IMR-90 (cell line): ENCODE measurements around the gene FCHO1. TPM values are rescaled to one million over a fixed set of nuclear protein-coding genes. Genes with fewer than 3 reads are reported as not detected.

Experiments used
- ATAC-seq: fragments of 200-7000 bp; cut with Tn5 transposase; 2 replicates; pipeline ENCODE4 v1.9.1; 2020; ENCODE audit warnings: low read depth, mild to moderate bottlenecking, moderate library complexity
- BruUV-seq: library from RNA; stranded (reverse); fragments of 400-500 nt; replicated peaks from 2 replicates; lab custom pipeline; 2021; lab: Mats Ljungman, UMichigan
- CTCF ChIA-PET: fragments of 300-600 bp; formaldehyde crosslinking; extraction: SDS; loops from one replicate; lab custom pipeline; 2021; ENCODE audit warnings: antibody characterized with exemption; lab: Yijun Ruan, JAX
- POLR2A ChIA-PET: fragments of 300-600 bp; sonication (Branson Sonifier 250); formaldehyde crosslinking; loops from one replicate; lab custom pipeline; 2022; ENCODE audit warnings: antibody characterized with exemption; ENCODE audit not compliant: unreplicated experiment; lab: Charles Lee
- DNase-seq: peaks from one replicate; pipeline ENCODE4 v3.0.0; 2013
- H2AFZ ChIP-seq: replicated peaks from 2 replicates; pipeline ENCODE3; 2013; ENCODE audit warnings: low read length, mild to moderate bottlenecking; ENCODE audit not compliant: poor library complexity
- H2AK5ac ChIP-seq: 2 replicates; pipeline ENCODE4 v1.6.1; 2013; ENCODE audit warnings: low read depth, low read length, inconsistent platforms
- H2AK9ac ChIP-seq: replicated peaks from 2 replicates; pipeline ENCODE3; 2013; ENCODE audit warnings: mild to moderate bottlenecking, low read depth, low read length, moderate library complexity; ENCODE audit not compliant: poor library complexity
- H2BK120ac ChIP-seq: 2 replicates; pipeline ENCODE4 v1.6.1; 2013; ENCODE audit warnings: low read depth, low read length, inconsistent platforms
- H2BK15ac ChIP-seq: 3 replicates; pipeline ENCODE4 v1.6.1; 2013; ENCODE audit warnings: low read depth, low read length, inconsistent platforms
- H2BK20ac ChIP-seq: 2 replicates; pipeline ENCODE4 v1.6.1; 2013; ENCODE audit warnings: low read depth, mild to moderate bottlenecking, inconsistent platforms, low read length, moderate library complexity
- H2BK5ac ChIP-seq: 2 replicates; pipeline ENCODE4 v1.6.1; 2013; ENCODE audit warnings: mild to moderate bottlenecking, low read depth, low read length, inconsistent platforms; ENCODE audit not compliant: poor library complexity, severe bottlenecking
- H3K14ac ChIP-seq: replicated peaks from 2 replicates; pipeline ENCODE4 v1.6.1; 2013; ENCODE audit warnings: low read depth, low read length, inconsistent platforms
- H3K18ac ChIP-seq: 2 replicates; pipeline ENCODE4 v1.6.1; 2013; ENCODE audit warnings: low read depth, low read length, control low read depth
- H3K23ac ChIP-seq: 2 replicates; pipeline ENCODE4 v1.6.1; 2013; ENCODE audit warnings: low read depth, low read length, inconsistent platforms
- H3K27ac ChIP-seq: 2 replicates; pipeline ENCODE4 v1.5.1; 2013; ENCODE audit warnings: mild to moderate bottlenecking, control low read depth, low read length; ENCODE audit not compliant: insufficient read depth
- H3K27me3 ChIP-seq: 2 replicates; pipeline ENCODE4 v1.6.1; 2013; ENCODE audit warnings: low read length; ENCODE audit not compliant: control insufficient read depth, insufficient read depth
- H3K36me3 ChIP-seq: 2 replicates; pipeline ENCODE4 v1.6.1; 2013; ENCODE audit warnings: low read length, mixed read lengths; ENCODE audit not compliant: control insufficient read depth, insufficient read depth
- H3K4ac ChIP-seq: 2 replicates; pipeline ENCODE4 v1.6.1; 2013; ENCODE audit warnings: low read depth, low read length, inconsistent platforms
- H3K4me1 ChIP-seq: 2 replicates; pipeline ENCODE4 v1.6.1; 2013; ENCODE audit warnings: low read length, mixed read lengths; ENCODE audit not compliant: control insufficient read depth, insufficient read depth
- H3K4me2 ChIP-seq: 2 replicates; pipeline ENCODE4 v1.6.1; 2013; ENCODE audit warnings: low read depth, mild to moderate bottlenecking, control low read depth, low read length, moderate library complexity
- H3K4me3 ChIP-seq: 2 replicates; pipeline ENCODE4 v1.5.1; 2013; ENCODE audit warnings: low read depth, mild to moderate bottlenecking, control low read depth, low read length, moderate library complexity; ENCODE audit not compliant: insufficient read depth
- H3K56ac ChIP-seq: 2 replicates; pipeline ENCODE4 v1.6.1; 2013; ENCODE audit warnings: low read length, inconsistent platforms; ENCODE audit not compliant: insufficient read depth; ENCODE audit errors: extremely low read depth
- H3K79me1 ChIP-seq, 2 experiments: 2 replicates each; pipeline ENCODE4 v1.6.1; 2013; ENCODE audit warnings: low read length in 2 of 2, inconsistent platforms in 1 of 2, low read depth in 1 of 2
- H3K9ac ChIP-seq: 2 replicates; pipeline ENCODE4 v1.6.1; 2013; ENCODE audit warnings: low read depth, low read length, control low read depth
- H3K9me1 ChIP-seq: 2 replicates; pipeline ENCODE4 v1.6.1; 2013; ENCODE audit warnings: low read length, inconsistent platforms; ENCODE audit not compliant: insufficient read depth
- H3K9me3 ChIP-seq: 2 replicates; pipeline ENCODE4 v1.6.1; 2013; ENCODE audit warnings: low read length; ENCODE audit not compliant: control insufficient read depth, insufficient read depth
- H4K20me1 ChIP-seq: 2 replicates; pipeline ENCODE4 v1.6.1; 2013; ENCODE audit warnings: low read length, inconsistent platforms; ENCODE audit not compliant: insufficient read depth
- H4K5ac ChIP-seq: 2 replicates; pipeline ENCODE4 v1.6.1; 2013; ENCODE audit warnings: mild to moderate bottlenecking, low read depth, low read length, control low read depth
- H4K8ac ChIP-seq, 2 experiments: 2 replicates each; pipeline ENCODE4 v1.6.1; 2013; ENCODE audit warnings: low read depth in 2 of 2, low read length in 2 of 2, control low read depth in 1 of 2, inconsistent platforms in 1 of 2
- H4K91ac ChIP-seq: 2 replicates; pipeline ENCODE4 v1.6.1; 2013; ENCODE audit warnings: low read depth, low read length, inconsistent platforms; ENCODE audit not compliant: insufficient read depth
- BHLHE40 ChIP-seq: fragments of 150-350 bp; IDR thresholded peaks from 2 replicates; pipeline ENCODE4 v1.6.1; 2016; ENCODE audit warnings: mild to moderate bottlenecking, low read depth, low read length
- MAZ ChIP-seq: IDR thresholded peaks from 2 replicates; pipeline ENCODE4 v1.6.1; 2012; ENCODE audit warnings: low read depth, mild to moderate bottlenecking, low read length, improper control_type of control experiment, moderate library complexity, borderline replicate concordance
- NFE2L2 ChIP-seq: fragments of 150-350 bp; IDR thresholded peaks from 2 replicates; pipeline ENCODE4 v1.6.1; 2016; ENCODE audit warnings: low read depth, mild to moderate bottlenecking, low read length
- SMC3 ChIP-seq: fragments of 150-350 bp; IDR thresholded peaks from 2 replicates; pipeline ENCODE4 v1.6.1; 2016; ENCODE audit warnings: low read depth, mild to moderate bottlenecking, antibody characterized with exemption, low read length, moderate library complexity
- WGBS, 2 experiments: methylation state at CpG; one replicate each; pipeline versions ENCODE4 v1.1.5 to v1.1.7; 2013; ENCODE audit warnings: missing lambda C conversion rate in 2 of 2; ENCODE audit not compliant: insufficient read length in 1 of 2; ENCODE audit errors: extremely low coverage in 2 of 2; 5-methylcytosine and 5-hydroxymethylcytosine counted together
- dilution Hi-C: fragments of 300-500 bp; cut with HindIII; formaldehyde crosslinking; loops from one replicate; pipeline ENCODE4 v1.14.3; 2018; ENCODE audit warnings: low sequenced_read_pairs; ENCODE audit not compliant: unreplicated experiment
- in situ Hi-C: fragments of 300-500 bp; cut with MboI; formaldehyde crosslinking; loops from 3 replicates; pipeline ENCODE4 v1.14.3; 2019; ENCODE audit warnings: low sequenced_read_pairs, inconsistent platforms, mixed read lengths
- intact Hi-C: fragments of 100-400 bp; cut with micrococcal nuclease; formaldehyde crosslinking; loops from 2 replicates; pipeline ENCODE4 v1.10.0; 2022
- polyA plus RNA-seq, 3 experiments: library from polyadenylated mRNA; depleted of rRNA; stranded (reverse); fragments of >200 nt; gene quantifications; 2 replicates each; pipeline ENCODE4 v1.2.3, GENCODE V29; 2012; ENCODE audit warnings: low replicate concordance in 1 of 3
- total RNA-seq: library from RNA; depleted of rRNA; stranded (reverse); fragments of >200 nt; gene quantifications from 2 replicates; pipeline ENCODE4 v1.2.3, GENCODE V29; 2012
- TF ChIP-seq, protein P1 (sequence below): fragments of 150-350 bp; IDR thresholded peaks from 2 replicates; pipeline ENCODE4 v1.6.1; 2017; ENCODE audit warnings: mild to moderate bottlenecking, antibody characterized with exemption, low read length, low read depth
- TF ChIP-seq, protein P2 (sequence below): fragments of 150-350 bp; IDR thresholded peaks from 2 replicates; pipeline ENCODE4 v1.6.1; 2016; ENCODE audit warnings: low read depth, mild to moderate bottlenecking, low read length, moderate library complexity, borderline replicate concordance

Gene FCHO1
- total and polyA plus RNA-seq, 2 of the 4 experiments (the other 2 are of a cell fraction): 0.18 to 1.0 TPM

DNA sequence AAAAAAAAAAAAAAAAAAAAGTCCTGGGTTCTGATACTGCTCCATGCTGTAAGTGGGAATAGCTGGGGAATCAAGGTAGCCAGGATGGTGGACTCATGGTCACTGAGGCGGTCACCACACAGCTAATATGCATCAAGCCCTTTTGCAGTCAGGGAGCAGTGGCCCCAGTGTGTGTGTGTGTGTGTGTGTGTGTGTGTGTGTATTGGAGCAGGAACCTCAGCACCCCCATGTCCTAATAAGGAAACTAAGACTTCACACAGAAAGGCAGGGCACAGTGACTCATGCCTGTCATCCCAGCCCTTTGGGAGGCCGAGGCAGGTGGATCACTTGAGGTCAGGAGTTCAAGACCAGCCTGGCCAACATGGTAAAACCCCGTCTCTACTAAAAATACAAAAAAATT, 55.7 kb downstream of the FCHO1 start:
- H3K23ac ChIP-seq: no peak overlapping the region
- H3K4me2 ChIP-seq: no peak overlapping the region
- no peaks in the 10 kb centered on the region for H3K36me3 ChIP-seq
- no peak overlapping the region for H3K18ac ChIP-seq
- WGBS, 2 experiments: no CpG with 5 or more reads among the region's 3 CpGs
- H2AFZ ChIP-seq: no peak overlapping the region
- no peak overlapping the region for H2AK5ac ChIP-seq
- H3K27me3 ChIP-seq: peaks cover 33% of the 10 kb centered on the region
- no peak overlapping the region for H3K14ac ChIP-seq
- no peak overlapping the region for H2BK15ac ChIP-seq
- H2BK20ac ChIP-seq: no peak overlapping the region
- no peaks in the 10 kb centered on the region for H3K79me1 ChIP-seq
- H2BK5ac ChIP-seq: no peak overlapping the region
- H2AK9ac ChIP-seq: no peak overlapping the region
- ChIA-PET CTCF (no interaction called here), POLR2A (no interaction called here)
- H4K8ac ChIP-seq: no peak overlapping the region
- H3K4me3 ChIP-seq: no peak overlapping the region
- H4K91ac ChIP-seq: no peak overlapping the region
- H3K27ac ChIP-seq: no peak overlapping the region
- H4K5ac ChIP-seq: no peak overlapping the region
- H3K4me1 ChIP-seq: no peaks in the 10 kb centered on the region
- TF ChIP-seq, protein P1, sequence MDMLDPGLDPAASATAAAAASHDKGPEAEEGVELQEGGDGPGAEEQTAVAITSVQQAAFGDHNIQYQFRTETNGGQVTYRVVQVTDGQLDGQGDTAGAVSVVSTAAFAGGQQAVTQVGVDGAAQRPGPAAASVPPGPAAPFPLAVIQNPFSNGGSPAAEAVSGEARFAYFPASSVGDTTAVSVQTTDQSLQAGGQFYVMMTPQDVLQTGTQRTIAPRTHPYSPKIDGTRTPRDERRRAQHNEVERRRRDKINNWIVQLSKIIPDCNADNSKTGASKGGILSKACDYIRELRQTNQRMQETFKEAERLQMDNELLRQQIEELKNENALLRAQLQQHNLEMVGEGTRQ: no peak
- TF ChIP-seq, protein P2, sequence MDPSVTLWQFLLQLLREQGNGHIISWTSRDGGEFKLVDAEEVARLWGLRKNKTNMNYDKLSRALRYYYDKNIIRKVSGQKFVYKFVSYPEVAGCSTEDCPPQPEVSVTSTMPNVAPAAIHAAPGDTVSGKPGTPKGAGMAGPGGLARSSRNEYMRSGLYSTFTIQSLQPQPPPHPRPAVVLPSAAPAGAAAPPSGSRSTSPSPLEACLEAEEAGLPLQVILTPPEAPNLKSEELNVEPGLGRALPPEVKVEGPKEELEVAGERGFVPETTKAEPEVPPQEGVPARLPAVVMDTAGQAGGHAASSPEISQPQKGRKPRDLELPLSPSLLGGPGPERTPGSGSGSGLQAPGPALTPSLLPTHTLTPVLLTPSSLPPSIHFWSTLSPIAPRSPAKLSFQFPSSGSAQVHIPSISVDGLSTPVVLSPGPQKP: no peak
- TF ChIP-seq SMC3: no peak
- no peak for TF ChIP-seq MAZ
- TF ChIP-seq NFE2L2: no peak
- no peak for TF ChIP-seq BHLHE40
- H3K9ac ChIP-seq: no peak overlapping the region
- peaks cover 2% of the 10 kb centered on the region; the same call in 1 of the 2 replicates for H3K9me3 ChIP-seq
- no TSS peak for BruUV-seq
- no peaks in the 10 kb centered on the region for H3K9me1 ChIP-seq
- dilution Hi-C loops (no loop called here), intact Hi-C loops (no loop called here), in situ Hi-C loops (no loop called here)
- DNase-seq: no peak
- no peak overlapping the region for H2BK120ac ChIP-seq
- no peak overlapping the region for H3K56ac ChIP-seq
- no peak overlapping the region for H3K4ac ChIP-seq
- no peak for ATAC-seq
- no peaks in the 10 kb centered on the region for H4K20me1 ChIP-seq
